GM21576 (cell line): ENCODE measurements around the gene LACTBL1.
"Not testable (repeated sequence)": the region's sequence is repeated elsewhere in the genome, so short reads cannot be mapped to it uniquely, and the experiment has no call there.

Source experiments
- ATAC-seq: cut with Tn5 transposase; IDR thresholded peaks from one replicate; pipeline ENCODE4 v1.9.1; 2021; ENCODE audit warnings: mild to moderate bottlenecking, moderate library complexity; ENCODE audit not compliant: unreplicated experiment

LACTBL1 gene, protein sequence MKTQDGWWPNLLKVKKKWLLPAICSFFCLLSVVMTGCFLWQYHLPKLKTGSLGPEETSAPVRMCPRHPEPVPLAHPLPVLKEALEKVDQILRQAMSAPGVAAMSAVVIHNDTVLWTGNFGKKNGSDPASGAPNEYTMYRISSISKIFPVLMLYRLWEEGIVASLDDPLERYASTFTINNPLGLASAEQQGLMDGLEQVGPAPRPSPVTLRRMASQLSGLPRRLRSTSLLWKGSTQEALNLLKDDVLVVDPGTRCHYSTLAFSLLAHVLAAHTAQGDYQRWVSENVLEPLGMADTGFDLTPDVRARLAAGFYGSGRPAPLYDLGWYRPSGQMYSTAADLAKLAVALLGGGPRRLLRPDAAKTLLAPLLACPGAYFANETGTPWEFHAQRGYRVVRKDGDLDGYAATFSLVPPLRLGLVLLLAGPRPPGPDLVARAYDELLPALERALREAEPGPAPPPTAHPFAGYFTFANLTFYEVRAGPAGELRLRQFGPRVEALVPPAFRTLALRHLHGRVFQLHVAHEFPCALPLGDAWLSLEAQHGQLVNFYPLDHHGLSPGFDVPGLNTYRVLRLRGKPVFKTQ

GRCh38 chr1:22972760-22973159 is at the start of gene LACTBL1:
Gene LACTBL1, minus strand, starts transcription at chr1:22972866. Its CDS starts 550 bp downstream, at chr1:22972316.
- no peak for ATAC-seq

DNA sequence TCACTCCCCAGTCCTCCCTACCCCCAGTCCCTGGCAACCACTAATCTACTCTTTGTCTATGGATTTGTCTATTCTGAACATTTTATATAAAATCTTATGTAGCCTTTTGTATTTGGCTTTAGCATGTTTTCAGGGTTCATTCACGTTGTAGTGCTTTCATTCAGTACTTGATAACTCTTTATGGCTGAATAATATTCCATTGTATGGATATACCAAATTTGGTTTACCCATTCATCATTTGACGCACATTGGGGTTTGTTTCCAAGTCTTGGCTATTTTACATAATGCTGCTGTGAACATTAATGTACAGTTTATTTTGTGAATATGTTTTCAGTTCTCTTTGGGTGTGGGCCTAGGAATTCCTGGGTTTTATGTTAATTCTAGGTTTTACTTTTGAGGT is 49.2 kb upstream of the LACTBL1 start:
- ATAC-seq = no peak

DNA sequence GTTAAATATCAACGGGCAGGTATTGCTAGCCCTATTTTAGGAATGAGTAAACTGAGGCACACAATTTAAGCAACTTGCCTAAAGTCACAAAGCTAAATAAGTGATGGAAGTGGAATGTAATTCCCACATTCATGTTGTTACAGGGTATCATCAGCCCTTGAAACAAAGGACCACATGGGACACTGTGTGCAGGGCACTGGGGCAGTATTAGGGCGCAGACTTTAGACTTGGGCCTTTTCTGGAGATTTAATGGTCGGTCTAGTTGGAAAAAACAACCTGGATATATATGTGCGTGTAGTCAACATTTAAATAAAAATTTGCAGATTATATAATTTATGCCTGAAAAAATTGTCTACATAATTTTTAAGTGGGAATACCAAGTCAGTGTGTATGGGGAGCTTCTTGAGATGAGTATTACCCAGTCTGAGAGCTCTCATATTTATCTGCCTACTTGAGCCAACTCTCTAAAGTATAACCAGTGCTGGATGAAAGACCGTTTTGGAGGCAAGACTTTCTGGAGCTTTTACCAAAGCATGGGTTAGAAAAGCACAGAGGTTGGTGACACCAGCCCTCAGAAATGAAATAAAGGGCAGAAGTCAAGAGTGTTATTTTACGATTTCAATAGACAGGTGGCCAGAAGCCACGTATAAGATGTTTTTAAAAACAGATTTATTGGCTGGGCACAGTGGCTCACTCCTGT is 48.2 kb upstream of the LACTBL1 start:
- ATAC-seq = no peak

DNA sequence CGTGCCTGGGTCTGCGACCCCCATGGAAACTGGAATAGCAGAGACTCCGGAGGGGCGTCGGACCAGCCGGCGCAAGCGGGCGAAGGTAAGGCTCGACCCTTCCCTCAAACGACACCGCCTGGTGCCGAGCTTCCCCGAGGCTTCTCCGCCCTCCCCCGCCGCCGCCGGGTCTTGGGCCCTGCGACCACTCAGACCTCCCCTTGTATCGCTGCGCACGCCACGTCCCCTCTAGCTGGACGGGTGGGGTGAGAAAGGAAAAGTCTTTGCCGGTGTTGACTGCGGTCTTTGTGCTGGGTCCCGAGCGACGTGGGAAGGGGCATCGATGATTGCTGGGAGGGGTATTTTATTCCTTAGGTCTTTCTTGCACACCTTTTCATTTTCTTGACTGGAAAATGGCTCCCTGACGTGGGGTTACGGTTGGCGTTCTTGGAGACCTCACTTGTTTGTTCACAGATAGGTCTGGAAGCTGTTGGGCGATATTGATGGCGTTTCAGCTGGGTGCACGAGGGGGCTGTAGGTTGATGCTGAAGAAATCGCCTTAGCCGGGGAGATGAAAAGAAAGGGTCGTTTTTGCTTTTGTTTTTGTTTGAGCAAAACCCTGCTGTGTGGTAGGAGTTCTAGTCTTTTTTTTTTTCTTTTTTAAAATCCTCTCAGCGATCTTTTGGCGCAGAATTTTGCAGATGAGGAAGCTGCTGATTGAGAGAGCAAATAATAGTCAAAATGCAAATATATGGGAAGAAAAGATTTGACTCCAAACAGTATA is 47.4 kb upstream of the LACTBL1 start:
- peak; percentile 21 for ATAC-seq

- ATAC-seq = peak; percentile 89
Observed at GRCh38 chr1:23019094-23019862, 46.6 kb upstream of the LACTBL1 start, which contains the start of gene KDM1A. Gene KDM1A, plus strand, starts transcription at chr1:23019468. Its CDS starts 129 bp downstream, at chr1:23019597.

GRCh38 chr1:23018661-23019093 is 46.0 kb upstream of the LACTBL1 start:
- no peak for ATAC-seq

GRCh38 chr1:23013657-23014056 is 41.0 kb upstream of the LACTBL1 start:
- no peak for ATAC-seq

- ATAC-seq = not testable (repeated sequence)
Observed at GRCh38 chr1:23010025-23010424, 37.4 kb upstream of the LACTBL1 start.

GRCh38 chr1:23008901-23009300 is 36.2 kb upstream of the LACTBL1 start:
- ATAC-seq = no peak

DNA sequence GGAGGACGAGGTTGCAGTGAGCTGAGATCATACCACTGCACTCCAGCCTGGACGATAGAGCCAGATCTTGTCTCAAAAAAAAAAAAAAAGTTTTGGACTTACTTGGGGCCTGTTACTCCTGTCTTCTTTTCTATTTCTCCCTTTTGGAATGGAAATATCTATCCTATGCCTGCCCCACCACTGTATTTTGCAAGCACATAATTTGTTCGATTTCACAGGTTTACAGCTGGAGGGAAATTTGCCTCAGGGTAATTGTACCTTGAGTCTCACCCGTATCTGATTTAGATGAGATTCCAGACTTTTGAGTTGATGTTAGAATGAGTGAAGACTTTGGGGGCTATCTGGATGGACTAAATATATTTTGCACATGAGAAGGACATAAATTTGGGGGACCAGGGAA is 34.4 kb upstream of the LACTBL1 start:
- ATAC-seq = no peak

GRCh38 chr1:23004769-23005168 is 32.1 kb upstream of the LACTBL1 start:
- not testable (repeated sequence) for ATAC-seq

GRCh38 chr1:23004112-23004511 is 31.4 kb upstream of the LACTBL1 start:
- no peak for ATAC-seq

DNA sequence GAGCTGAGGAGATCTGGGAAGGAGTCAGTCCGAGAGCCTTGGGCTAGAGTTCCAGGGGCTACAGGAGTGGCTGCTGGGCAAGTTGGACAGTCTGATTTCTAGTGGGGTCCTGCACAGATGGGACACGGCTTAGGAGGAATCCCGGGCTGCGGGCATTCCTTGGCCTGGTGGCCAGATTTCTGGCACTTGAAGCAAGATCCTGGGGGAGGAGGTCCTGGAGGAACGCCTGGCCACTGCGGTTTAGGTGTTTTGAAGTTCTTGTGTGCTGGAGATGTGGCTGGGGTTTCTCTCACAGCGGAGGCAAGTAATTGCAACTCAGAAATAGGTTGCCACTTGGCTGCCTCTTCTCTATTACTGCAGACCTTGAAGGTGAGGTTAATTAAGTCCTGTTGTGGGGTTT is 29.6 kb upstream of the LACTBL1 start:
- not testable (repeated sequence) for ATAC-seq

DNA sequence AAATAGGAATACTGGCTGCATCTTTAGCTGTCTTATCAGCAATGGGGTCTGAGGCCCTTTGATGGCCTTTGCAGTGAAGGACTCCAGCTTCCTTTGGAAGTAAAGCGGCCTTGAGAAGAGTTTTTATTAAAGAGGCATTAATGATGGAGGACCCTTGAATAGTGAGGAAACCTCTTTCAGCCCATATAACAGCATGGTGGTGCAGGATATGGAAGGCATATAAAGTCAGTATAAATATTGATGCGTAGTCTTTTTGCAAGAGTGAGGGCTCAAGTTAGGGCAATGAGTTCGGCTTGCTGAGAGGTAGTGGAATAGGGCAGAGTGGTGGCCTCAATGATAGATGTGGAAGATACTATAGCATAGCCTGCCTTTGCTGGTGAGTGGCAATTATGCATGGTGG is 27.5 kb upstream of the LACTBL1 start:
- not testable (repeated sequence) for ATAC-seq

- not testable (repeated sequence) for ATAC-seq
Observed at GRCh38 chr1:22997528-22997927, 24.9 kb upstream of the LACTBL1 start.

DNA sequence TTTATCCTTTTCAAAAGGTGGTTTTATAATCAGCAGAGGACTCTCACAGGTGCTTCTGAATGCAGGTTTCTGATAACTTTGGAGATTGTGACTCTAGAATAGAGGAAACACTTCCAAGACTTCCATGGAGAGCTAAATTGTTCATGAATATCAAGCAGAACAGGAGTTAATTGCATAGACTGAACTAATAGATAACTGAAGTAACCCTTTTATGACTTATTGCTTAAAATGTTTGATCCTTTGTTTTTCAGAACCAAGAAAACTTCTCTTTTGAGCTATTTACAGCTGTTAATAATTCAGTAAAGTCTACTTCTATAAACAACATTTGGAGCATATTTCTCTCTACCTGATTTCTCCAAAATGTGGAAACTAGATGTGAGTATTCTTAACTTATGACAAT is 23.1 kb upstream of the LACTBL1 start:
- no peak for ATAC-seq

DNA sequence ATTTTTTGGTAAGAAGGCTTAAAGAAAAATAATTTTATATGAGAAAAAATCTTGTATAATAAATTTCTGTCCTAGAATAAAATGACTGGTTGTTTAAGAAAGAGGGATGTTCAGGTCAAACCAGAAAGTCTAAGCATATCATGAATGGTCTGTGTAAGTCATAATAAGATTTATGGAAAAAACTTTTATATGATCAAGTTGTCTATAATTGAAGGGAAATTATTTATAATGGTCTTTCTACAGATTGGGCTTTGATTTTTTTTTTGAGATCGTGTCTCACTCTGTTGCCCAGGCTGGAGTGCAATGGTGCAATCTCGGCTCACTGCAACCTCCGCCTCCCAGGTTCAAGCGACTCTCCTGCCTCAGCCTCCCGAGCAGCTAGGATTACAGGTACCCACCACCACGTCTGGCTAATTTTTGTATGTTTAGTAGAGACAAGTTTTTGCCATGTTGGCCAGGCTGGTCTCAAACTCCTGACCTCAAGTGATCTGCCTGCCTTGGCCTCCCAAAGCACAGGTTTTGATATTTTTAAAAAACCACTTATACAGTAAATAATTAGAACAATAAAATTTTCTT is 20.6 kb upstream of the LACTBL1 start:
- not testable (repeated sequence) for ATAC-seq

DNA sequence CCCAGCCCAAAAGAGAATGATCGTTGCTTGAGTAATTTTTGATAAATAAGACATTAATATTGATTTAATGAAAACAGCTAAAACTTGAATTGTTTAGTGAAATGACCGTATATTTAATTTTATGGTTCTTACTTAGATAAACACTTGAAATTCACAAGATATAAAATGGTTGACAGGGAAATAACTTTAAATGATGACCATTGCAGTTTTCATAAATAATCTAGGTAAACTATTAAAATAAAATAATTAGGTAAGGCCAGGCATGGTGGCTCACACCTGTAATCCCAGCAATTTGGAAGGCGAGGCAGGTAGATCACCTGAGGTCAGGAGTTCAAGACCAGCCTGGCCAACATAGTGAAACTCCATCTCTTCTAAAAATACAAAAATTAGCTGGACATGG is 19.7 kb upstream of the LACTBL1 start:
- not testable (repeated sequence) for ATAC-seq

- ATAC-seq = no peak
Observed at GRCh38 chr1:22983944-22984343, 11.3 kb upstream of the LACTBL1 start.

- not testable (repeated sequence) for ATAC-seq
Observed at GRCh38 chr1:22980471-22980790, 7.8 kb upstream of the LACTBL1 start.
